Measurements from ENCODE around the gene UQCC3. TPM values are rescaled to one million over a fixed set of nuclear protein-coding genes. Genes with fewer than 3 reads are reported as not detected.

UQCC3 gene
- total and polyA plus RNA-seq, 9 of the 15 experiments (the other 6 are each of a cell fraction or from before 2014, with no cell fraction given), result 3.3 to 44.3 (median 8.0) TPM

- TF ChIP-seq ZNF609 (CRISPR knock-in tag; IDR thresholded peaks at IDR 0.05; ENCODE audit: borderline replicate concordance), result no peak
- no peak for TF ChIP-seq ZBTB8A (IDR thresholded peaks at IDR 0.05; ENCODE audit: partially characterized antibody)
- TF ChIP-seq ZNF354B (CRISPR knock-in tag; IDR thresholded peaks at IDR 0.05), result no peak
- TF ChIP-seq DEAF1 (CRISPR knock-in tag; IDR thresholded peaks at IDR 0.05), result no peak
- no peak for TF ChIP-seq ZBTB9 (CRISPR knock-in tag; IDR thresholded peaks at IDR 0.05)
- peak; percentile 36 for TF ChIP-seq KDM5B (IDR thresholded peaks at IDR 0.05; ENCODE audit: insufficient replicate concordance, low read depth, low read length)
- no peak for TF ChIP-seq HEY1 (CRISPR knock-in tag; IDR thresholded peaks at IDR 0.05; ENCODE audit: borderline replicate concordance)
- TF ChIP-seq TAF7 (tag; IDR thresholded peaks at IDR 0.05), result no peak
- TF ChIP-seq ZBTB43 (CRISPR knock-in tag; IDR thresholded peaks at IDR 0.05), result no peak
- peak; percentile 93 for TF ChIP-seq CHD1 (IDR thresholded peaks at IDR 0.05; ENCODE audit: low read length)
- peak; percentile 45 for TF ChIP-seq POLR2G (IDR thresholded peaks at IDR 0.05; ENCODE audit: low read depth, low read length)
- TF ChIP-seq ZNF217 (CRISPR knock-in tag; IDR thresholded peaks at IDR 0.05), result no peak
- no peak for TF ChIP-seq GABPB1 (CRISPR knock-in tag; IDR thresholded peaks at IDR 0.05)
- no peak for TF ChIP-seq PCBP2 (IDR thresholded peaks at IDR 0.05; ENCODE audit: low read depth, low read length, poor library complexity, severe bottlenecking)
- peak; percentile 16; the same call in 1 of the 2 replicates for TF ChIP-seq MYC (IDR thresholded peaks at IDR 0.05; ENCODE audit: low read depth, low read length)
- 0 out of 2 replicates have a peak, but pooled peaks have one; percentile 39 for TF ChIP-seq MYC (CRISPR knock-in tag; IDR thresholded peaks at IDR 0.05; ENCODE audit: borderline replicate concordance, low read depth)
Measured at GRCh38 chr11:62666259-62666926, 5.1 kb upstream of the UQCC3 start (continued).
